Ovary (tissue), 3 donors: Measurements from ENCODE around the gene FAM110A.

Experiments
- EP300 ChIP-seq: sonication (generic); formaldehyde crosslinking; IDR thresholded peaks from one replicate; pipeline ENCODE4 v1.6.1; 2017; ENCODE audit warnings: antibody characterized with exemption
- POLR2A ChIP-seq: fragments of 450-650 bp; IDR thresholded peaks from one replicate; pipeline ENCODE4 v1.6.1; 2017; ENCODE audit warnings: antibody characterized with exemption, mild to moderate bottlenecking, moderate library complexity
- TF ChIP-seq, protein P1 (sequence below), 3 donors: fragments of 450-650 bp in 2 of 3; fragments of 200-600 bp in 1 of 3; IDR thresholded peaks; one replicate each; pipeline versions ENCODE4 v1.5.1 to v1.8.0; 2016 to 2022; ENCODE audit warnings: antibody characterized with exemption in 3 of 3, mild to moderate bottlenecking in 1 of 3
- donor health status: DM: no; HTN: no; CAD: no.

DNA sequence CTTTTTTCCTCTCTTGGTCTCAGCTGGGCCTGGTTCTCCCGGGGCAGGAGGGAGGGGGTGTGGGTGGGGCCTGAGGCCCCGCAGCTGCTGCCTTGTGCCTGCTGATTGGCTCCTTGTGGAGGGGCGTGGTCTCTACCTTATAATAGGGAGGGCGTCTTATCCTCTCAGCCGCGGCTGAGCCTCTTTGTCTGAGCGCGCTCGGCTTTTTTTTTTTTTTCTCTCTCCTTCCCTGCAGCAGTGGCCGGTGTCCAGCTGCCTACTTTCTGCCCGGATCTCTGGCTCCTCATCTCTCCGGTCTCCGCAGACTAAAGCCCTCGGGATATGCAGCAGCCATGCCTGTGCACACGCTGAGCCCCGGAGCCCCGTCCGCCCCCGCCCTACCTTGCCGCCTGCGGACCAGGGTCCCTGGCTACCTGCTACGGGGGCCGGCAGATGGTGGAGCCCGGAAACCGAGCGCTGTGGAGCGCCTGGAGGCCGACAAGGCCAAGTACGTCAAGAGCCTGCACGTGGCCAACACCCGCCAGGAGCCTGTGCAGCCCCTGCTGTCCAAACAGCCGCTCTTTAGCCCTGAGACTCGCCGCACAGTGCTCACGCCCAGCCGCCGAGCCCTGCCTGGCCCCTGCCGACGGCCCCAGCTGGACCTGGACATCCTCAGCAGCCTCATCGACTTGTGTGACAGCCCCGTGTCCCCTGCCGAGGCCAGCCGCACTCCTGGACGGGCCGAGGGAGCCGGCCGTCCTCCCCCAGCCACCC, 11.1 kb downstream of the FAM110A start:
- TF ChIP-seq, protein P1, sequence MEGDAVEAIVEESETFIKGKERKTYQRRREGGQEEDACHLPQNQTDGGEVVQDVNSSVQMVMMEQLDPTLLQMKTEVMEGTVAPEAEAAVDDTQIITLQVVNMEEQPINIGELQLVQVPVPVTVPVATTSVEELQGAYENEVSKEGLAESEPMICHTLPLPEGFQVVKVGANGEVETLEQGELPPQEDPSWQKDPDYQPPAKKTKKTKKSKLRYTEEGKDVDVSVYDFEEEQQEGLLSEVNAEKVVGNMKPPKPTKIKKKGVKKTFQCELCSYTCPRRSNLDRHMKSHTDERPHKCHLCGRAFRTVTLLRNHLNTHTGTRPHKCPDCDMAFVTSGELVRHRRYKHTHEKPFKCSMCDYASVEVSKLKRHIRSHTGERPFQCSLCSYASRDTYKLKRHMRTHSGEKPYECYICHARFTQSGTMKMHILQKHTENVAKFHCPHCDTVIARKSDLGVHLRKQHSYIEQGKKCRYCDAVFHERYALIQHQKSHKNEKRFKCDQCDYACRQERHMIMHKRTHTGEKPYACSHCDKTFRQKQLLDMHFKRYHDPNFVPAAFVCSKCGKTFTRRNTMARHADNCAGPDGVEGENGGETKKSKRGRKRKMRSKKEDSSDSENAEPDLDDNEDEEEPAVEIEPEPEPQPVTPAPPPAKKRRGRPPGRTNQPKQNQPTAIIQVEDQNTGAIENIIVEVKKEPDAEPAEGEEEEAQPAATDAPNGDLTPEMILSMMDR (IDR thresholded peaks at IDR 0.05): no peak
- TF ChIP-seq EP300 (no peak), POLR2A (no peak)
